ENCODE data around the gene PDE11A.
A peak's percentile ranks its signal among the peaks of the same experiment; 100 is the strongest.

GRCh38 chr2:177772529-177772928 lies 300.0 kb downstream of the PDE11A start:
- TF ChIP-seq CTCF (IDR thresholded peaks at IDR 0.05) (peak; percentile 22 to 61 (median 40)), POLR2A (IDR thresholded peaks at IDR 0.05) (no peak)

Measured in adrenal gland (tissue), 5 donors.